ENCODE measurements around the gene BST1. TPM values are rescaled to one million over a fixed set of nuclear protein-coding genes. Genes with fewer than 3 reads are reported as not detected.
"Not testable (repeated sequence)": the region's sequence is repeated elsewhere in the genome, so short reads cannot be mapped to it uniquely, and the experiment has no call there.

Gene BST1
- polyA plus RNA-seq, 4 donors: 12.8 to 16.0 (median 14.6) TPM

DNA sequence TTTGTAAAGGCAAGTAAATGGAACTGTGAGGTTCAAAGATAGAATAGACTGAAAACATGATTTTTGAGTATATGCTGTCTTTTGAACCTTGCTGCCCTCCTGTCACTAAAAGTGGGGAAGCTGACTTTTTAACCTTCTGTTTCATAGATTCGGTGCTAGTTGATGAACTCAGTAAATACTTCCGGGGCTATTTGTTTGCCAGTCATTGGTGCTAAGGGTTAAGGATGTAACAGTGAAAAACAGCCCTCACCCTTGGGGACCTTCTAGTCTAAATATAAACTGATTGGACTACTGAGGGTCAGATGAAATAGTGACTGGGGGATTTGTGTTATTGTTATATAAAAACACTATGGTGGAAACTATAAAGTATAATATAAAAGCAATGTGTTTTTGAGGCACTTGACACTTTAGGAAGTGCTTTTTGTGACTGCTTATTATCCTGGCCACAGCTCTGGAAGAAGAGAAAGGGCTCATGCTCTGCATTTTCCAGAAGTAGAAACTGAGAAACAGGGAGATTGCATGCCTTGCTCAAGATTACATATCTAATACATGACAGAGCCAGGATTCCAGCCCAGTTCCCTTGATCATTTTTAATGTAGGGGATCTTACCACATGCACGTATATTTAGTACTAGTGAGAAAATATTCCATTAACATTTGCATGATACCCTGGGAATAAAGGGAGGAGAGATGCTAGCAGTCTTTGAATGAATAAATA is 3.9 kb downstream of the BST1 start:
- no peak for DNase-seq (ENCODE audit: low read depth in 4 of 4, low spot score in 3 of 4)

DNA sequence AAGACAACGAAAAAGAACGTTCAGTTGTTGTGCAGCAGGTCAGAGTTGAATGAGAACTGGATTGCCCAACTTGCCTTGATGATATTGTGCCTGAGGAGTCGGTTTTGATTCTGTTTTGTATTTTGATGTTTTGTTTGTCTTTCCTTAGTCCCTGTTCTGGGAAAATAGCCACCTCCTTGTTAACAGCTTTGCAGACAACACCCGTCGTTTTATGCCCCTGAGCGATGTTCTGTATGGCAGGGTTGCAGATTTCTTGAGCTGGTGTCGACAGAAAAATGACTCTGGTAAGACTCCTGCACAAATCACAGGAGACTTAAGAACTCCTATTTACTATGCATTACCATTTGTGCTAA is 4.5 kb downstream of the BST1 start:
- DNase-seq (ENCODE audit: low read depth in 4 of 4, low spot score in 3 of 4): no peak

DNA sequence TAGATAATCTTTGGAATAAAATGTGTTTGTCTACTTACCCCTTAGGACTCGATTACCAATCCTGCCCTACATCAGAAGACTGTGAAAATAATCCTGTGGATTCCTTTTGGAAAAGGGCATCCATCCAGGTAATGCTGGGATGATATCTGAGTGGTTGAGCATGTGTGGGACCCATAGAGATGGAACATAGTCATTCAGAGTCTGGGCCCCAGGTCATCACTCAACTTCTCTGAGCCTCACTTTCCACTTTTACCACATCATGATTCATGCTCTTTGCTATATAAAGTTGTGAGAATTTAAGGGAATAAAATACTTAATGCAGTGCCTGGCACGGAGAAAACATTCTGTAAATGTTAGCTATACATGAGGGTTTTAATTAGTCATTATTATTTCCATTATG is 8.9 kb downstream of the BST1 start:
- no peak for DNase-seq (ENCODE audit: low read depth in 4 of 4, low spot score in 3 of 4)

DNA sequence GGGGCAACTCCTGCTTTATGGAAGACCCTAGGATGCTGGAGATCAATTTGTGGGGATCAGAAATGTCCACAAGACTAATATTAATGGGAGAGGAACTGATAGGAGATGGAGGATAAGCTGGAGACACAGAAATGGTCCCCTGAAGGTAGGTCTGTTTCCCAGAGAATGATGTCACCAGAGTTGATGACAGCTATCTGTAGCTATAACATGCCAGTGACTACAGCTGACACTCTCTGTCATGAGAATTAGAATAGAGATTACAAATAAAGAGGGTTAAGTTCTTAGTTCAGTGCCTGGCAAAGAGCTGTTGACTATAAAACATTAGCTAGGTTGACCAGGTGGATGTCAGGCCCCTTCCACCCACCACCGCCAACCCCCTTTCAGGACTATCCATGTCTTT is 9.3 kb downstream of the BST1 start:
- no peak for DNase-seq (ENCODE audit: low read depth in 4 of 4, low spot score in 3 of 4)

DNA sequence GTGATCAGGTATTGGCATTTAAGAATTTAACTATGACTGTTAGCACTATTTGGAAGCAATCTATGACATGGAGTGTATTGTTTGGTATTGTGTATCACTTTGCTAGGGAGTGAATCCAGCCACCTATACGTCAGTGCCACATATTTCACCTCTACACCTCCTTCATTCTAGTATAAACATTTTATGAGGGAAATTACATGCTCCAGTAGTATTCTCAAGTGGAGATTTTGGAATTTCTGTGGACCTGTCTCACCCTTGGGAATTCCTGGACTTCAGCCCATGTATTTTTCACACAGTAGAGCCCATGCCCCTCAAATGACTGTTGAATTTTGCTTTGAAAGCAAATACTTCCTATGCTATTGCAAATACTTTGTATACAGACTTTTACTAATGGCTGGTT is 11.3 kb downstream of the BST1 start:
- DNase-seq (ENCODE audit: low read depth in 4 of 4, low spot score in 3 of 4): no peak

DNA sequence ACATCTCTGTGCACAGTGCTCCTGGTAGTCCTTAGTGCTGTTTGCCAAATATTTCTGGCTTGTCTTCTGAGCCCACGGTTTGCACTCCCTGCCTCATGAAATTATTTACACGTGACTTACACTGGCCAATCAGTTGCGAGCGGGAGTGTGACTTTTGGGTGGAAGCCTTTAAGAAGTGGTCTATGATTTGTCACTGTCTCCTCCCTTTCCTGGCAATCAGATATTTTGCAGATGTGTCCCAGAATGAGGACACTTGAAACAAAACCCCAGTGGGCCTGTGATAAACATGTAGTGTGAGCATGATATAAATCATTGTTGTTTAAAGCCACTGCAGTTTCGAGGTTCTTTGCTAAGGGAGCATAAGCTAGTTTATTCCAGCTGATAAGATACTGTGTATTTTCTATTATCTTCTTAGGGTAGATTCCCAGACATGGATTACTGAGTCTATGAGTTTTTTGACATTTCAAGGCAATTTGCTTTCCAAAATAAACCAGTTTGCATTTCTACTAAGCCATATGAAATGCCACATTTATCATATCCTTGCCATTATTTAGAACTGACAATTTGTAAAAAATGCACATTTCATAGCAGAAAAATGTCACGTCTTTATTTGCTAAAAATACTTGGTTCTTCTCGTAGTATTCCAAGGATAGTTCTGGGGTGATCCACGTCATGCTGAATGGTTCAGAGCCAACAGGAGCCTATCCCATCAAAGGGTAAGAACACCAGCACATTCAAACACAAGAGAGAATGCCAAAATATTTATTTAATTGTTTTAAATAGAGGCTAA is 12.0 kb downstream of the BST1 start:
- peak in 3 of 4 donors; percentile 21 to 32 (median 29) for DNase-seq (ENCODE audit: low read depth in 4 of 4, low spot score in 3 of 4)

DNA sequence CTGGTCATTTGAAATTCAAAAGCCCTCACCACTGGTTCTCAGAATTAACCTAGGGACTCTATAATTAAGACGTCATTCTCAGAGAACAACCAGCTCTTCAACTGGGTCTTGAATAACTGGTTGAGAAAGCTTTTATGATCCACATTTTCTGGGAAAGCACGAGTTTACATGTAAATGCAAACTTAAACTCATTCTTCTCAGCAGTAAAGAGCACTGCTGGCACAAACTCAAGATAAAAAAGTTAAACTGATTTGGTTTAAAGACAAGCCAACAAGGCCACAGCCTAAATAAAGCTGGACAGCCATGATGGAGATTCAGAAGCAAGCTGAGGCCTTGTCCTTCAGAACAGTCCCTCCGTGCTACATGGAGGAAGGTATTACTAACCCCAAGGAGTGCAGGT is 13.2 kb downstream of the BST1 start:
- DNase-seq (ENCODE audit: low read depth in 4 of 4, low spot score in 3 of 4): no peak

DNA sequence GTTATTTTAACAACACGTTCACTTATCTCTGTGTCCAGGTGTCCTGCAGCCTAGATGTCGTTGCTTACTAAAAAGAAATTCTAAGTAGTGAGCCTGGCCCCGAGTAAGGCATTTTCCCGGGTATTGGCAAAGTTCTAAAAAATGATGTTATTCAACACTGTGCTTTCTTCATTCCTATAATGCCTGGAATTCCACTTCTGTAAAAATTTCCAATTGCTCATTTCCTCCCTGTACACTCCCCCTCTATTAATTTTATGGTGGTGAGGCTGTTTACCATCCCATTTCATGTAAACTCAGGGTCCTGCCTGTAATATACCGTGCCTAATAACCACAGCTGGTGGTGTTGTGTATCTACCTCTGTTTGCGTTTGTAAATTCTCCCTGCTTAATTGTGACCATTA is 14.2 kb downstream of the BST1 start:
- DNase-seq (ENCODE audit: low read depth in 4 of 4, low spot score in 3 of 4): no peak

DNA sequence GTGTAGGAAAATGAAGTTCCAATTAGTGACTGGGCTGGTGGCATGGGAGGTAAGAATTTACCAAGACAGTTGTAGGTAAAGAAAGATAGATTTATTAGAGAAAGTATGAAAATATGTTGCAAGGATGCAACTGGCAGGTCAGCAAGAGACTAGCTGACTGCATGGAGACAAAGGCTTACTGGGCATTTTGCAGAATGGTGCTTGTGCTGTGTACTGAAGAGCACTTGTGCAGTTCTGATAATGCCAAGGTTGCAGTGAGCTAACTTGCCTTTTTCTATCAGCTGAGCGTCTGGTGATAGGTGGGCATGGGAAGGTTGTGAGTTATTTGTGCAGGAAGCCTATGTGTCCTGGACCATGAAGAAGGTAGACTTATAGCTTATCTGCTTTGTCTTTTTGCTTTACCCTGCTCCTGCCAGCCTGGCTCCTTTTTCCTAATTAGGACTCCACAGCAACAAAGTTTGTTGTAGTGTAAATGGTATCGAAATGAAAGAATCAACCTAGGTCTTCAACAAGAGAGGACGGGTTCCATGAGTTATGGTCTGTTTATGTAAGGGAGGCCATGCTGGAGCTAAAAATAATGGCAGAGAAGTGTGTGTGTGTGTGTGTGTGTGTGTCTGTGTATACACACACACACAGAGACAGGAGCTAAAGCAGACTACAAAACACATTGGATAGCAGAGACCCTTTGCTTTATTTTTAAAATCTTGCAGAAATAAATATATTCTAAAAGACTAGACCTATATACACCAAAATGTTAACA is 15.0 kb downstream of the BST1 start:
- DNase-seq (ENCODE audit: low read depth in 4 of 4, low spot score in 3 of 4): no peak

DNA sequence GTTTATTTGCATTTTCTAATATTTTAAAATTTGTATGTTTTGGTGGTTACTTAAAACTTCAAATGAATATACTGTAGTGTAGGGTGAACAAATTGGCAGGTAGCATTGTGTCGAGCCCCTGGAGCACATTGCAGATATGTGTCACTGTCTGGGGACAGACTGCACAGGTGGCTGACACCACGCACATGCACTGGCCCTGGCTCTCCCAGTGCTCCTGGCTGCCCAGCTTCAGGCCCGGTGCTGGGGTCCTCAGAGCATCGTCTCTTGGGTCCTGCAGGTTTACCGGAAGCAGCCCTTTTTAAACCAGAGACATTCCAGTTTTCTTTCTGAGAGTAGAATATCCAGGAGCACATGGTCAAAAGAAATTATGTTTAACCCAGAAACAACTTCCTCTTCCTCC is 15.6 kb downstream of the BST1 start:
- no peak for DNase-seq (ENCODE audit: low read depth in 4 of 4, low spot score in 3 of 4)

DNA sequence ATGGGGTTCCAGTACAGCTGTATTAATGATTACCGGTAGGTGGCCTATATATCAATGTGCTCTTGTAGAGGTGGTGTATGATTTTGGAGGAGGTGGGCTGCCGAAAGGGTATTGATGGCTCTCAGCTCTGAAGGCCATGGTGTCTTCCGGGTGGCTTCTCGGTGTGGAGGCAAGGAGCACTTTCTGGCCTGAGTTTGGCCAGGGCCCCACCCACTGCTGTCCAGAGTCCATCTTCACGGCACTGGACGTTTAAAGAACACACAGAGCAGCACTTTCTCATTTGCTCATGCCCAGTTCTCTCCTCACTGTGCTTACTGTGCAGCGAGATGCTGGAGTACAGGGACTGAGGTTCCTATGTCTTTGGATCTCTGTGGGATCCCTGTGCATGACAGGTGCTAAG is 16.1 kb downstream of the BST1 start:
- DNase-seq (ENCODE audit: low read depth in 4 of 4, low spot score in 3 of 4): no peak

DNA sequence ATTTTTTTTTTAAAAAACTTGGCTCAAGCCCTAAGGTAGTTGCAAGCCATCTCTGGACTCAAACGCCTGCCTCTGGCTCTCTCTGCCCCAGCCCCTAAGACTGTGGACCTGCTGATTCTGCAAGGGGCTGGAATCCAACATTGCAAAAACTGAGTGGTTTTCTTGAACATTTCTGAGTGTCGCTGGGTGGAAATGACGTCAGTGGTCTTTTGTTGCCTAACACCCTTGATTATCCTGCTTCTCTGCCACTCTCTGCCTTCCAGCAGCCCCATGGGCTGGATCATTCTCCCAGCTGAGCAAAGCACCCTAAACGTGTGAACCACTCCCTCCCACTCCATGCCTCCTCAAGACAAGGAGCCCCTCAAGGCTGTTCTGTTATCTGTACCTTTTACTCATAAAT is 16.6 kb downstream of the BST1 start:
- no peak for DNase-seq (ENCODE audit: low read depth in 4 of 4, low spot score in 3 of 4)

DNA sequence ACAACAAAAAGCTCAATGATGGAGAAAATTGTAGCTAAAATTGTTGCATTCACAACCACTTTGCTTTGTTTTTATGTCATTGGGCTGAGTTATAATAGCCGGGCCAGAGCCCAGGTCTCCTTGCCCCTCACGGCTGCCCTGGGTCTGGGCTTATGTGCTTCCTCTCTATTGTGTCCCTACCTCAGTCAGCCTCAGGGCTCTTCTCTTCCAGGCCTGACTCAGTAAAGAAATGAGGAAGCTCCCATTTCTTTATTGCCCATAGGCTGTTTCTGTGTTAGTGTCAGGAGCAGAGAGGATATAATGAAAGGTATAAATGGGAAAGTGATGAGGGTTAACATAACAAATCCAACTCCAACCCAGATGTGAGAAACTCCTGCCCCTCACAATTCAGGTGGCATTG is 18.0 kb downstream of the BST1 start:
- no peak for DNase-seq (ENCODE audit: low read depth in 4 of 4, low spot score in 3 of 4)

DNA sequence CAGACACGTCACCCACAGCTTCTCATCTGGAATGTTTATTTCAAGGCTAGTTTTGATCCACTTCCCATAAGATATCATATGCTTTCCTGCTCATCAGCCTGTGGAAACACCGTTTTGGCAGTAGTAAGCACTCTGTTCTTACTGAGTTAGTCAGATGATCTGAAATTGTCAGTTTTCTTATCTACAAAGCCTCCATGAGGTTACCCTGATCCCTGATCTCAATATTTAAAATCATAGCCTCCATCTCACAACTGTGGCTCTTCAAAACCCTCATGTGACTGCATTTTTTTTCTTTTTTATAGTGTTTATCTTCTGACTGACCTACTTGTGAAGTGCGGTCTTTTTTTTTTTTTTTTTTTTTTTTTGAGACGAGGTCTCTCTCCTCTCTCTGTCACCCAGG is 22.7 kb downstream of the BST1 start:
- DNase-seq (ENCODE audit: low read depth in 4 of 4, low spot score in 3 of 4): no peak

DNA sequence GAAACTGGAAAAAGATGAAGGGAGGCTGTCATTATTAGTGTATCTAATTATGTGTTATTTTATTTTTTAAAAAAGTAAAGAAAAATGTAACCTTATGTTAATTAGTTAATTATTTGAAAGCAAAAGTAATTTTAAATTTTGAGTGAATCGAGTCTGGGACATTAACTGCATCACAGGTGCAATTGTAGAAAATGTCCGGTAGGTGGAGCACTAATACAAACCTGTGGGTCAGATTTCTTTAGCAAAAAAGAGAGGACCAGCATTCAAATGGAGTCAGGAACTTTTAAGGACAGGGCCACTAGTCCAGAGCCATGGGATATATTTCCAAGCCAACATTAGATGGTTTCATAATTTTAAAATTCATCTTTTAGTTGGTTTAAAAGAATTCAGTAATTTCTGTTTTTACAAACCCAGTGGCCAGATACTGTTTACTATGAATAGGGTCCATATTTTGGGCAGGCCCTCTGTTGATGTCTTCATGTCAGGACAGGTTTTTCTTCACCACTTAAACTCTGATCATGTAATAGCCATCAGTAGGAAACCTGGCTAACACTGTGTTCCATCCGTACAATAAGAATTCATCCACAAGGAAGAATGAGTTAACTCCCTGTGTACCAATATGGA is 27.2 kb downstream of the BST1 start:
- DNase-seq (ENCODE audit: low read depth in 4 of 4, low spot score in 3 of 4): no peak

DNA sequence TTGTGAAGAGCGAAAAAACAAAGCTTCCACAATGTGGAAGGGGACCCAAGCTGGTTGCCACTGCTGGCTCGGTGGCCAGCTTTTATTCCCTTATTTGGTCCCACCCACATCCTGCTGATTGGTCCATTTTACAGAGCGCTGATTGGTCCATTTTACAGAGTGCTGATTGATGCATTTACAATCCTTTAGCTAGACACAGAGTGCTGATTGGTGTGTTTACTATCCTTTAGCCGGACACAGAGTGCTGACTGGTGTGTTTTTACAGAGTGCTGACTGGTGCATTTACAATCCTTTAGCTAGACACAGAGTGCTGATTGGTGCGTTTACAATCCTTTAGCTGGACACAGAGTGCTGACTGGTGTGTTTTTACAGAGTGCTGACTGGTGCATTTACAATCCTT is 30.2 kb downstream of the BST1 start:
- DNase-seq (ENCODE audit: low read depth in 4 of 4, low spot score in 3 of 4): not testable (repeated sequence)

DNA sequence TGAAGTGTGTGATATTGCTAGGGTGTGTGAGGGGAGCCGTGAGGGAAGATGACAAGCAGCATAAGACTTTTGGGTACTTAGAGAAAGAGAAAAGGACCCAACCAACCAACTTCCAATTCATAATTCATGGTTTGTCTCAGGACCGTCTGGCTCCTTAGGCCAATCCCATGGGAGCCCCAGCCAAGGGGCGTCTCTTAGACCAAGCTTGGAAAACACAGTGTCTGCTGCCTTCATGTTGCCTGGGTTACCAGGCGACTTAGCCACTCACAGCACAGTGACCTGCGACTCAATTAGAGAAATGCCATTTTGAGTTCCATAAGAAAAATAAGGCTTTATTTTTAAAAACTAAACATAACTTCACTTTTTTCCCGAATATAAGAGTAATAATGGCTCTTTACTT is 32.7 kb downstream of the BST1 start:
- no peak for DNase-seq (ENCODE audit: low read depth in 4 of 4, low spot score in 3 of 4)

DNA sequence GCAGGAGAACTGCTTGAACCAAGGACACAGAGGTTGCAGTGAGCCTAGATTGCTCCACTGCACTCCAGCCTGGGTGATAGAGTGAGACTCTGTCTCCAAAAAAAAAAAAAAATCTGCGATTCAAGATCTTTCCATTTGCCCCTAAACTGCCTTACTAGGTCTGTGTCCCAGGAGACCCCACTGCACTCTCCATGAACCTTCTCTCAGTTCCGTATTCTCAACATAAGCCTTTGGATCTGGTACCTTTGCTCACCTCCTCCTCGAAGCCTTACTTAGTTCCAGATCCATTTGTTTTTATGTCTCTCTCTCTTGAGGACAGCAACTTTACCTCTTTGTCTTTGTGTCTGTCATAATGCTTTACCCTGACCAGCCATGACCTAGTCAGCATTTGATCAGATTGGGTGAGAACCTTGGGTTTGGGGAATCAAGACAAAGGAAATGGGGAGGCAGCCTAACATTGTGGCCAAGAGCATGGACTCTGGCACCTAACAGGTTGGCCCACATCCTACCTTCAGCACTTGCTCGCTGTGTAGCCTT is 33.7 kb downstream of the BST1 start:
- no peak for DNase-seq (ENCODE audit: low read depth in 4 of 4, low spot score in 3 of 4)

DNA sequence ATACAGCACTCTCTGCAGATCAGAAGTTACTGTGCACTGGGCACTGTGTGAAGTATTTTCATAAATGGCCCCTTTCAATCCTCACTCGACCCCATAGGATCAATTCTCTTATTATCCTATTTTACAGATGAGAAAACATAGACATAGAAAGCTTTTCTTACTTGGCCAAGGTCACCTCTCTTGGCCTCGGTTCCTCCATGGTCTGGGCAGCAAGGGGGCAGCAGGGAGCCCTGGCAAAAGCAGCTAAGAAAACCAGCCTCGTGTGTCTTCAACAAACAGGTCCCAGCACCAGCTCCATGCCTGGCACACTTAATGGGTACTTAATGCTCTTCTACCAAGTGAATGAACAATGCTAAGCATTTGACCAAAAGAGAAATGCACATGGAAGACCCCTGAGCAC is 34.4 kb downstream of the BST1 start:
- DNase-seq (ENCODE audit: low read depth in 4 of 4, low spot score in 3 of 4): no peak

DNA sequence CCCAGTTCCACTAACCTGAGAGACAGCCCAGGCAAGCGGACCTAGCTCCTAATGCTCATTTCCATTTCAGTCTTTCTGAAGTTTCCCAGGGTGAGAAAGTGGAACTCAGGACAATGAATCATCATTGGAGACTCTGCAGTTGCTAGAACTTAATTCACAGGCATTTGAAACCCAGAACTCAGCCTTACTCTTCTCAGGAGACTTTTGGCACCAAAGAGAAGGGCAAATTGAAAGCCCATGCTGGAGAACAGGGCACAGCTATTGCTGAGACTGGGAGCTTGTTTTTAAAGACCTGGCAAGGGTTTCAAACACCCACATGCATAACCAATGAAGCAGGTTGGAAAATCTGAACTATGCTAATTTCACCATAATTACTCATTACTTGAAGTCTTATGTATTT is 36.0 kb downstream of the BST1 start:
- DNase-seq (ENCODE audit: low read depth in 4 of 4, low spot score in 3 of 4): no peak

All from right renal pelvis (tissue), 4 donors.